HAP-1 (cell line): Measurements from ENCODE around the gene CDH22.

Source experiments
- DNase-seq, 2 experiments: peaks; one replicate each; pipeline ENCODE4 v3.0.0-alpha.2; 2016 to 2020; ENCODE audit warnings: low spot score in 2 of 2
- H3K27me3 ChIP-seq: fragments of 250-450 bp; sonication (Bioruptor Pico); 2 replicates; pipeline ENCODE4 v1.5.1; 2020; ENCODE audit warnings: low read depth, mild to moderate bottlenecking, moderate library complexity
- H3K36me3 ChIP-seq: fragments of 250-450 bp; sonication (Bioruptor Pico); replicated peaks from 2 replicates; pipeline ENCODE4 v1.5.1; 2020; ENCODE audit warnings: mild to moderate bottlenecking
- H3K4me1 ChIP-seq: fragments of 250-450 bp; sonication (Bioruptor Pico); 2 replicates; pipeline ENCODE4 v1.5.1; 2020; ENCODE audit warnings: mild to moderate bottlenecking
- H3K4me3 ChIP-seq: fragments of 250-450 bp; sonication (Bioruptor Pico); 2 replicates; pipeline ENCODE4 v1.5.1; 2020; ENCODE audit warnings: mild to moderate bottlenecking, moderate library complexity
- H3K9me3 ChIP-seq: fragments of 250-450 bp; sonication (Bioruptor Pico); 2 replicates; pipeline ENCODE4 v1.5.1; 2020; ENCODE audit warnings: mild to moderate bottlenecking, moderate library complexity
- in situ Hi-C: fragments of 300-500 bp; cut with MboI; formaldehyde crosslinking; loops from 3 replicates; pipeline ENCODE4 v1.14.3; 2020; ENCODE audit warnings: low sequenced_read_pairs, inconsistent platforms, mixed read lengths

Gene CDH22

DNA sequence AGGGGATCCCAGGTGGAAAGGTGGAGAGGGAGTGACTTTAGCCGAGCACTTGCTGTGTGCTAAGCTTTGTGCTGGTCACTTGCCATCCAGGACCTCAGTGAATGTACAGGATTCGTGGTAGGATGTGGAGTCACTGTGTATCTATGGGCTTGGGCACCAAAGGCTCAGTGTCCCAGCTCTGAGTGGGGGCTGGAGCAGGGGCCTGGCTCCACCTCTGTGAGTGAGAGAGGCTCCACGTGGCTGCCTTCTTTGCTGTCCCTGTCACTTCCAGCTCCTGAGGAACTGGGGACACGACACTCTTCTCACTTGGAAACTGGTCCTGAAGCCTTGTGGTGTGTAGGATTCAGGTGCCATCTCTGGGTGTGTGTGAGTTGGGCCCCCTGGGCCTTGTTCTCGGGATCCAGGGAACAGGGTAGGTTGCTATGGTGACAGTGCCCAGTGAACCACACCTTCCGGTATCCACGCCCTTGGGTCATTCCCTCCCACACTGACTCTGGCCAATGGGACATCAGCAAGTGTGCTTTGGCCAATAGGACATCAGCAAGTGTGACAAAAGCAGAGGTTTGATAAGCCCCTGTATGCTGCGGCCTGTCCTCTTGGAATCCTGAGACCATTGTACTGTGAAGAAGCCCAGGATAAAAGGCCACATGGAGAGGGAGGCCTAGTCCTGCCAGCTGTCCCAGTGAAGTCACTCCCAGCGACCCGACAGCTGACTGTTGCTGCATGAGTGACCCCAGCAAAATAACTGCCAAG, 87.7 kb downstream of the CDH22 start:
- H3K4me1 ChIP-seq, result no peaks in the 10 kb centered on the region; the same call in 1 of the 2 replicates
- in situ Hi-C loops, result no loop called here
- DNase-seq, result peak; percentile 9 to 69
- no peaks in the 10 kb centered on the region for H3K9me3 ChIP-seq
- no peaks in the 10 kb centered on the region for H3K36me3 ChIP-seq
- peaks cover 4% of the 10 kb centered on the region; the same call in 1 of the 2 replicates for H3K27me3 ChIP-seq
- H3K4me3 ChIP-seq, result no peak overlapping the region

DNA sequence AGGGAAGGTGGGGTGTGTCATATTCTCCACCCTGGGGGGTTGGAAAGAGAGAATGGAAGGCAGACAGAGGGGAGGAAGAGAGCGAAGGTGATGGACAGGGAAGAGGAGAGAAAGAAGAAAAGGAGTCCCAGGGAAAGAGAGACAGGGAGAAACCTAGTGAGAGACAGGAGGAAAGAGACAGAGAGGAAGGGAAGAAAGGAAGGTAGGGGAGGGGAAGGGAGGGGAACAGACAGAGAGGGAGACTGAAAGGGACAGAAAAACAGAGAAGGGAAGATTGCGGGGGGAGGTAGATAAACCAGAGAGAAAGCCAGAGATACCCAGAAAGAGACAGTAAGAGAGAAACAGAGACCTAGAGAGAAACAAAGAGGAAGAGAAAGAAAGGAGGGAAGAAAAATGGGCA, 88.4 kb downstream of the CDH22 start:
- H3K36me3 ChIP-seq, result no peaks in the 10 kb centered on the region
- in situ Hi-C loops, result no loop called here
- no peak for DNase-seq
- no peaks in the 10 kb centered on the region; the same call in none of the 2 replicates for H3K4me1 ChIP-seq
- no peak overlapping the region for H3K4me3 ChIP-seq
- H3K9me3 ChIP-seq, result no peaks in the 10 kb centered on the region
- H3K27me3 ChIP-seq, result no peaks in the 10 kb centered on the region

DNA sequence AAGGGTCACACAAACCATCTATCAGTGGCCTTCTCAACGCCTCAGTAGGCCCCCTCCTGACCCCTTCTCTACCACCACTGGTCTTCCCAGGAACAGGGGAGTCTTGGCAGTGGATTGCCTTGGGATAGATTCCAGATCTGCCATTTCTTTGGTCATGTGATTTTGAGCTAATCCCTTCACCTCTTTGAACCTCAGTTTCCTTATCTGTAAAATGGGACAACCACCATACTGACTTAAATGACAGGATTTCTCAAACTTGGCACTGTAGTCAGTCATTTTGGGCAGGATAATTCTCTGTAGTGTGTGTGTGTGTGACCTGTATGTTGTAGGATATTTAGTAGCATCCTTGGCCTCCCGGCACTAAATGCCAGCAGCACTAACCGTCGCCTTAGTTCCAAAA, 89.1 kb downstream of the CDH22 start:
- Histone ChIP-seq H3K27me3 (no peaks in the 10 kb centered on the region), H3K9me3 (no peaks in the 10 kb centered on the region), H3K4me3 (no peak overlapping the region), H3K4me1 (no peaks in the 10 kb centered on the region; the same call in none of the 2 replicates), H3K36me3 (no peaks in the 10 kb centered on the region)
- no peak for DNase-seq
- in situ Hi-C loops, result no loop called here

DNA sequence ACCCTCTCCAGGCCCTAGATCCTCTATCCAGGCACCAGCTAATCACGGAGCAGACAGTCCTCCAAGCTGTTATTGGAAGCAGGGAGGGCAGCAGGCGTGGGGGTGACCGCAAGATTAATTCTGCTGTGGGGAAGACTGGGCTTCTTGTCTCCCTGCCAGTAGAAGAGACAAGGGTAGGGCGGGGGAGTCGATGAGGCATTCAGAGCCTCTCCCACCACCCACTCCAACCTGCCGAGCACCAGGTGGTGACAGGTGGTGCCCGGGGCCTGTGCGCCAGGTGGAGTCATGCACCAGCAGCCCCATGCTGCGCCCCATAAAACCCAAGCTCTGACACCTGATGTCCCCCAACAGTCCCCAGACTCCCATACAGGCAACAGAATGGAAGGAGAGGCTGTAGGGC, 89.6 kb downstream of the CDH22 start:
- no peak for DNase-seq
- H3K4me3 ChIP-seq, result no peak overlapping the region
- in situ Hi-C loops, result no loop called here
- H3K27me3 ChIP-seq, result no peaks in the 10 kb centered on the region
- no peaks in the 10 kb centered on the region; the same call in none of the 2 replicates for H3K4me1 ChIP-seq
- H3K9me3 ChIP-seq, result no peaks in the 10 kb centered on the region
- no peaks in the 10 kb centered on the region for H3K36me3 ChIP-seq

DNA sequence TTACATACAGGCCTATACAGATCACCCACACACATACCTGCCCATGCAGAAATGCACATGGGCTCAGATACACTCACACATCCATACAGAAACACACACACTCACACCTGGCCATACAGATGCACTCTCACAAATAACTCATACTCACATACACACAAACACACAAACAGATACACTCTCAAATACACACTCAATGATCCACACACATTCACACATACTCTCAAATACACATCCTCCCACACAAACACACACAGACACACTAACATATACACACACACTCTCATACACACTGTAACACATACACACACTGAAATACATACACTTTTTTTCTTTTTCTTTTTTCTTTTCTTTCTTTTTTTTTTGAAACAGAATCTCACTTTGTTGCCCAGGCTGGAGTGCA, 90.7 kb downstream of the CDH22 start:
- H3K4me1 ChIP-seq, result no peaks in the 10 kb centered on the region; the same call in none of the 2 replicates
- in situ Hi-C loops, result no loop called here
- no peaks in the 10 kb centered on the region for H3K27me3 ChIP-seq
- no peak overlapping the region for H3K4me3 ChIP-seq
- no peaks in the 10 kb centered on the region for H3K36me3 ChIP-seq
- no peak for DNase-seq
- H3K9me3 ChIP-seq, result no peaks in the 10 kb centered on the region

DNA sequence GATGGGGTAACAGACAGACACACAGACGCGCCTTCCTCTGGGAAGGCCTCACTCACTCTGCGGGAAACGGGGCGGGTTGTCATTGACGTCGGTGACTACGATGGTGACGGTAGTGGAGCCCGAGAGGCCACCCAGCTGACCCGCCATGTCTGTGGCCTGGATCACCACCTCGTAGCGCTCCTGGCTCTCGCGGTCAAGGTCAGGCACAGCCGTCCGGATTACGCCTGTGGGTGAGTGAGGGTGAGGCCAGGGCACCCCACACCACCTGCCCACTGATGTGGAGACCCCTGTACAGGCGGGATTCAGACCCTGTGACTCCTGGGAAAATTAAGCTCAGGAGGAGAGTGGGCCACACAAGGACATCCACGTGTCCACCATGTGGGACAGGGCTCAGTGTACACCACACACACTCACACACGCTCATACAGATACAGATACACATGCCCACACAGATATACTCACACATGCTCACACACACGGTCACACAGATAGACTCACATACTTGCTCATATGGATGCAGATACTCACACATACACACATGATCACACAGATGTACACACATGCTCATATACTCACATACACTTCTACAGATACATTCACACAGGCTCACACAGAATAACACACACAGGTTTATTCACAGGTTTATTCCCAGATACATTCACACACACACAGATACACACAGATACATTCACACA, 91.4 kb downstream of the CDH22 start:
- Histone ChIP-seq H3K9me3 (no peaks in the 10 kb centered on the region), H3K4me1 (no peaks in the 10 kb centered on the region; the same call in none of the 2 replicates), H3K27me3 (no peaks in the 10 kb centered on the region), H3K36me3 (no peaks in the 10 kb centered on the region), H3K4me3 (no peak overlapping the region)
- DNase-seq, result no peak
- in situ Hi-C loops, result no loop called here

DNA sequence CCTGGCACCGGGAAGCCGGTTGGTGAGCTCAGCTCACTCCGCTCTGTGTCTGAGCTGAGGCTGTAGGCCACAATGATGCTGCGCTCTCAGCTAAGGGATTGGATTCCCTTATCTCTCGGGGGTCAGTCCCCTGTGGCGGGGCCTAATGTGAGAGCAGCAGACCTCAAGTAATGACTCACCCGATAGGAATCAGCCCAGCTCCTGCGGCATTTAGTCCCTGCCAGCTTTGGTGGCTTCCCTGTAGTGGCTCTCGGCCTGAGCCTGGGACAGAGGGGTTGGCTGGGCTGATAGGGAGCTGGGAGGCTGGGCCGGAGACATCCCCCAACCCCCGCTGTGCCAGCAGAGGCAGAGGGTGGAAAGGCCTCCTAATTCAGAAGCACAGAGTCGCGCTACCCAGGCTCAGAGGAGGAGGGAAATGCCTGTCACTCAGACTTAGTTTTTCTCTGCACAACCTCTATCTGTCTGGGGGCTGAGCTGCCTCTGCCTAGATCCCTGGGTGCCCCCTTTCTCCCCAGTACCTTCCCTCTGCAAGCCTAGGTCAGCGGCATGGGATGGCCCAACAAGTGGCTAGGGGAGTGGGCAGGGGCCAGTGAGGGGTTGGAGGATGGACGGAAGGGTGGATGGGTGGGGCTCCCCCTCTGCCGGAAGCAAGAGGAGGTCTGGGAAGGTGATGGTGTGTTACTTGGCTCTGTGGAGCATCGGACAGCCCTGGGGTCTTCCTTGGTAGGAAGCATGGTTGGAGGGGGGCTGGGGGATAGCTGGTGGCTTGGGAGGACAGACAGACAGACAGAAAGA, 92.2 kb downstream of the CDH22 start:
- Histone ChIP-seq H3K9me3 (no peaks in the 10 kb centered on the region), H3K4me3 (no peak overlapping the region), H3K27me3 (no peaks in the 10 kb centered on the region), H3K36me3 (no peaks in the 10 kb centered on the region), H3K4me1 (no peaks in the 10 kb centered on the region; the same call in none of the 2 replicates)
- DNase-seq, result no peak
- in situ Hi-C loops, result no loop called here

DNA sequence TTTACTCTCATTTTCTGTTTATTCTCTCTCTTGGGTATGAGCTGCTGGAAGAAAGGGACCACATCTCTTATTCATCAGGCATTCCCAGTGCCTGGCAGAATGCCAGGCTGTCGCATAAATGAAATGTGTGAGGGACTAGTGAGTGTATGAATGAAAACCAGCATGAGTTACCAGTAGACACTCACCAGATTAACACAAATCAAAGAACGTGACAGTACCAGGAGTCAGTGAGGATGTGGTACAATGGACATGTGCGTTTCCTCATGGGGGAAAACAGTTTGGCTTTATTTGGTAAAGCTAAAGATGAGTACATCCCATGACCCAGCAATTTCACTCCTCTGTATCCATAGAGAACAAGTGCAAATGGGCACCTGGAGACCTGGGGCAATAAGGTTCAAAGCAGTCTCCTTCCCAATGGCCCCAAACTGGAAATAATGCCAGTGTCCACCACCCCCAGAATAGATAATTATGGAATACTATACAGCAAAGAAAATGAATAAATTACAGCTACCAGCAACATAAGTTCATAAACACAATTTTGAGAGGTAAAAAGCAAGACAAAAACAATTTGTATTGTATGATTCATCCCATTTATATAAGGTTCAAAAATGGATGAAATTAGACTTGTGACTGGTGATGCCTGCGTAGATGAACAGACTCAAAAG, 93.3 kb downstream of the CDH22 start:
- no peaks in the 10 kb centered on the region for H3K9me3 ChIP-seq
- no peaks in the 10 kb centered on the region for H3K27me3 ChIP-seq
- H3K4me1 ChIP-seq, result no peaks in the 10 kb centered on the region; the same call in 1 of the 2 replicates
- peak in 1 of 2 experiments; percentile 32 for DNase-seq
- in situ Hi-C loops, result no loop called here
- H3K36me3 ChIP-seq, result no peaks in the 10 kb centered on the region
- H3K4me3 ChIP-seq, result no peak overlapping the region

DNA sequence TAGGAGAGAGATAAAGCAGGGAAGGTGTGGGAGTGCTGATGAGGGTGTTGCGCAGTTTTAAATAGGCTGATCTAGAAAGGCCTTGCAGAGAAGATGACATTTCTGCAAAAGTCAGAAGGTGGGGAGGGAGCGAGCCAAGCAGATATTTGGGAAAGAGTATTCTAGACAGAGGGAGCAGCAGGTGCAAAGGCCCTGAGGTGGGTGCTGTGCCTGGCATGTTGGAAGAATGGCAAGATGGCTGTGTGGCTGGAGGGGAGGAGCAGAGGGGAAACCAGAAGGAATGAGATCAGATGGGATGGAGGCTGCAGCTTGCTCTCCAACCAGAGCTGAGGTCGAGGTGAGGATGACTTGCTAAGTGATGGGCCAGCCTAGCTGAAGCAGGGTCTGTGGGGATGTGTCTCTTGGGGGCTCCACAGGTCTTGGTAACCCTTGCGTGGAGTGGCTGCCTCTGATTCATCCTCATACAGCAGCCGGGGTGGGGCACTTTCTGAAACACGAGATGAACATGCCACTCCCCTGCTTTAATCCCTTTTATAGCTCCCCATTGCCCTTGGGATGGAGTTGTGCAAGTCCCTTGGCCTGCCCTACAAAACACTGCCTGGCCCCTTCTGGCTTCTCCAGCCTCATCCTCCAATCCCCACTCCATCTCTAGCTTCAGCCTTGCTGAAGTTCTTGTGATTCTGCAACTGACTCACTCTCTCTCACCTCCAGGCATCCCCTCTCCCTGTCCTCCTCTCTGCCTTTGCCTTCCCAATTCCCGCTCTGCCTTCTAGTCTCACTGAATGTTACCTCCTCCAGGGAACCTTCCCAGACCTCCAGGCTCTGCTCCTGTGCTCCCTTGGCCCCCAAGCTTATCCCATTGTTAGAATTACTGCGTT, 94.1 kb downstream of the CDH22 start:
- Histone ChIP-seq H3K4me1 (no peaks in the 10 kb centered on the region; the same call in 1 of the 2 replicates), H3K4me3 (no peak overlapping the region), H3K9me3 (no peaks in the 10 kb centered on the region), H3K36me3 (no peaks in the 10 kb centered on the region), H3K27me3 (no peaks in the 10 kb centered on the region)
- peak in 1 of 2 experiments; percentile 27 for DNase-seq
- in situ Hi-C loops, result no loop called here

DNA sequence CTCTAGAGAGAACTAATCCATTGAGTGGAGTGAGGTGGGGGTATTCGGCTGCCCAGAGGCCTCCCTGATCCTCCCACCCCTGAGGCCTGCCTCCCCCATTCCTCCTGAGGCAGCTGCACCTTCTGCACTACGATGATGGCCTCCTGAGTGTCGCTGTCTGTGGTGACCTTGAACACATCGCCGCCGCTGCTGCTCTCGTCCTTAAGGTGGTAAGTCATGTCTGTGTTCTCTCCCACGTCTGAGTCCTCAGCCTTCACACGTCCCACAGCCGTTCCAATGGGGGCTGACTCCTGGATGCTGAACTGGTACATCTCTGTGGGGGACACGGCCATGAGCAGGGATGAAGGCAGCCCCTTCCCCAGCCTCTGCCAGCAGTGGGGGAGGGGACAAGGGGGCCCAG, 95.4 kb downstream of the CDH22 start:
- in situ Hi-C loops, result no loop called here
- H3K4me1 ChIP-seq, result no peaks in the 10 kb centered on the region; the same call in 1 of the 2 replicates
- no peak overlapping the region for H3K4me3 ChIP-seq
- no peaks in the 10 kb centered on the region for H3K27me3 ChIP-seq
- DNase-seq, result no peak
- H3K36me3 ChIP-seq, result no peaks in the 10 kb centered on the region
- no peaks in the 10 kb centered on the region for H3K9me3 ChIP-seq

DNA sequence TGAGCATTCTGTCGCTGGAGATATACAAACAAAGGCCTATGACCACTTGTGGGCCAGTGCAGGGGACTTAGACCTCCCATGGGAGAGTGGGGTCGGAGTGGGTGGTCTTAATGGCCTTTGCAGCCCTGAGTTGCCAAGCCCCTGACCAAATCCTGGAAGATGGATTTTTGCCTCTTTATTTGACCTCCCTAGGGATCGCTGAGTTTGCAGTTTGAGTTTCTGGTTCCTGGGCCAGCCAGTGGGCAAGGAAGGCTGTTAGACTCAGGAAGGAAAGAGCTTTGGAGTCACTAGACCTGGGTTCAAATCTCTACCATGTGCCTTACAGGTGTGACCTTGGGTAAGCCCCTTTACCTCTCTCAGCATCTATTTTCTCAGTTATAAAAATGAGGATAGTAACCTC, 96.0 kb downstream of the CDH22 start:
- Histone ChIP-seq H3K4me3 (no peak overlapping the region), H3K27me3 (no peaks in the 10 kb centered on the region), H3K4me1 (no peaks in the 10 kb centered on the region; the same call in 1 of the 2 replicates), H3K9me3 (no peaks in the 10 kb centered on the region), H3K36me3 (no peaks in the 10 kb centered on the region)
- no peak for DNase-seq
- in situ Hi-C loops, result no loop called here

DNA sequence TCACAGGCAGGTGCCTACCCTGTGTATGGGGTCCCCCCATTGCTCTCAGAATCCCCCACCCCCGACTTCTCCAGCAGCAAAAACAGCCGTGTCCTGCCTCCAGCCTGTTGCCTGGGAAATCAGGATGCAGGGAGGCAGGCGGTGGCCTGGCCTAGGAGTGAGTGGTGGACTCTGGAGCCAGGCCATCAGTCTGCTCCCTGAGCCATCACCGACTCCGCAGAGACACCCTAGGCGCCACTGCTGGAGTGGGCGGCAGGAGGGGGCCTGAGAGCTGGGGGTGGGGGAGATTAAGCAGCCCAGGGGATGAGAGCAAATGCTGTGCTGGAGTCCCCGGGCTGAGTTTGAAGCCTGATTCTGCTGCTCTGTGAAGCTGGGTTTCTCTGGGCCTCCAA, 97.0 kb downstream of the CDH22 start:
- no peaks in the 10 kb centered on the region for H3K27me3 ChIP-seq
- H3K36me3 ChIP-seq, result no peaks in the 10 kb centered on the region
- H3K4me3 ChIP-seq, result no peak overlapping the region
- in situ Hi-C loops, result no loop called here
- H3K4me1 ChIP-seq, result no peaks in the 10 kb centered on the region; the same call in 1 of the 2 replicates
- H3K9me3 ChIP-seq, result no peaks in the 10 kb centered on the region
- no peak for DNase-seq
